Peyer's patch (tissue), 4 donors: ENCODE measurements around the gene ADAM23.

Experiments
- POLR2A ChIP-seq, 2 donors: fragments of 450-650 bp; IDR thresholded peaks; one replicate each; pipeline ENCODE4 v1.5.1; 2017; ENCODE audit warnings: antibody characterized with exemption in 2 of 2, mild to moderate bottlenecking in 2 of 2, moderate library complexity in 2 of 2
- TF ChIP-seq, protein P1 (sequence below), 6 experiments: fragments of 450-650 bp in 4 of 6; fragments of 200-600 bp in 2 of 6; sonication (generic) in 1 of 6; IDR thresholded peaks; one replicate each; pipeline ENCODE4 v1.5.1; 2017 to 2019; ENCODE audit warnings: antibody characterized with exemption in 6 of 6, mild to moderate bottlenecking in 3 of 6, moderate library complexity in 1 of 6

DNA sequence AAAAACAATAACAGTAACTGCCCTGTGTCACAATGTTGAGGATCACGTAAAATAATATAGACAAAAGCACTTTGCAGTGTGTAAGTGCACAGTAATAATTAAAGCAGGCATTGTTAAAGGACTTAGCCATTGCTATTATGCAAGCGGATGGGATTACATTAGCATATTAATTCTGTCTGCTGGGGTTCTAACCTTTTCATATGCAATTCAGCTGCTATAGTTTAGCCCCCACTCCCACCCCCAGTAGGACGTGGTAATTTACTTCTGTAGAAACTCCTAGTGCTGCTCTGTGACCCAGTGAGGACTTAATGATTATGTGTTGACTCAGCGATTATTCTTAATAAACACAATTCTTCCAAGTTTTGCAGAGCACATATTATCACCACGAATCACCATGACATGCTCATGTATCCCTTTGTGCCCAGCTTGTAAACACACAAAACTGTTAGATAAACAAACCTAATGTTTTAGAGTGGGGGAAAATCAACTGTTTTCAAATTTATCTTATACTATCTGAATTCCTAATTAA, 5.1 kb upstream of the ADAM23 start:
- TF ChIP-seq POLR2A (IDR thresholded peaks at IDR 0.05) = no peak
- TF ChIP-seq, protein P1, sequence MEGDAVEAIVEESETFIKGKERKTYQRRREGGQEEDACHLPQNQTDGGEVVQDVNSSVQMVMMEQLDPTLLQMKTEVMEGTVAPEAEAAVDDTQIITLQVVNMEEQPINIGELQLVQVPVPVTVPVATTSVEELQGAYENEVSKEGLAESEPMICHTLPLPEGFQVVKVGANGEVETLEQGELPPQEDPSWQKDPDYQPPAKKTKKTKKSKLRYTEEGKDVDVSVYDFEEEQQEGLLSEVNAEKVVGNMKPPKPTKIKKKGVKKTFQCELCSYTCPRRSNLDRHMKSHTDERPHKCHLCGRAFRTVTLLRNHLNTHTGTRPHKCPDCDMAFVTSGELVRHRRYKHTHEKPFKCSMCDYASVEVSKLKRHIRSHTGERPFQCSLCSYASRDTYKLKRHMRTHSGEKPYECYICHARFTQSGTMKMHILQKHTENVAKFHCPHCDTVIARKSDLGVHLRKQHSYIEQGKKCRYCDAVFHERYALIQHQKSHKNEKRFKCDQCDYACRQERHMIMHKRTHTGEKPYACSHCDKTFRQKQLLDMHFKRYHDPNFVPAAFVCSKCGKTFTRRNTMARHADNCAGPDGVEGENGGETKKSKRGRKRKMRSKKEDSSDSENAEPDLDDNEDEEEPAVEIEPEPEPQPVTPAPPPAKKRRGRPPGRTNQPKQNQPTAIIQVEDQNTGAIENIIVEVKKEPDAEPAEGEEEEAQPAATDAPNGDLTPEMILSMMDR (IDR thresholded peaks at IDR 0.05) = no peak
